ENCODE measurements around the gene IRF4. TPM values are rescaled to one million over a fixed set of nuclear protein-coding genes. Genes with fewer than 3 reads are reported as not detected.

IRF4 gene
- total RNA-seq, 1 experiment from 2014 or later: 0.37 TPM

GRCh38 chr6:431986-432385 is 40.4 kb downstream of the IRF4 start:
- H3K4me1 ChIP-seq (ENCODE audit: insufficient read depth, low read length, poor library complexity, severe bottlenecking): no peaks in the 10 kb centered on the region
- H3K9me3 ChIP-seq (ENCODE audit: low read depth, low read length, poor library complexity, severe bottlenecking): no peaks in the 10 kb centered on the region
- H3K27ac ChIP-seq (ENCODE audit: low read depth, low read length, poor library complexity, severe bottlenecking): no peak overlapping the region
- H3K27me3 ChIP-seq (replicated peaks; ENCODE audit: insufficient read depth, low read depth, low read length, poor library complexity): peaks cover 4% of the 10 kb centered on the region
- no peak for TF ChIP-seq CTCF (conservative IDR thresholded peaks at IDR 0.05; ENCODE audit: low read depth, low read length)
- no peak for TF ChIP-seq EZH2 (IDR thresholded peaks at IDR 0.05; ENCODE audit: borderline replicate concordance, low read depth, low read length, poor library complexity, severe bottlenecking)
- no peak overlapping the region for H3K4me3 ChIP-seq (ENCODE audit: low read depth, low read length, poor library complexity, severe bottlenecking)
- intact Hi-C loops (cut with micrococcal nuclease; ENCODE audit: unreplicated experiment): no loop called here
- POLR2A ChIA-PET (ENCODE audit: low non-redundant PET): no interaction called here
- H3K36me3 ChIP-seq (ENCODE audit: insufficient read depth, low read length, poor library complexity, severe bottlenecking): no peaks in the 10 kb centered on the region
- no TSS peak for BruUV-seq (replicated peaks)
- CTCF ChIA-PET: interaction anchor here (0.5 kb wide), 1 partner anchor 213 kb away, joined by 3 read pairs; no protein-coding TSS in a partner anchor
- peak; percentile 7 for DNase-seq (ENCODE audit: low spot score)

GRCh38 chr6:434051-434705 is 42.6 kb downstream of the IRF4 start:
- POLR2A ChIA-PET (ENCODE audit: low non-redundant PET): no interaction called here
- peaks cover 4% of the 10 kb centered on the region for H3K27me3 ChIP-seq (replicated peaks; ENCODE audit: insufficient read depth, low read depth, low read length, poor library complexity)
- no peak overlapping the region for H3K27ac ChIP-seq (ENCODE audit: low read depth, low read length, poor library complexity, severe bottlenecking)
- no TSS peak for BruUV-seq (replicated peaks)
- CTCF ChIA-PET: no interaction called here
- DNase-seq (ENCODE audit: low spot score): no peak
- no peaks in the 10 kb centered on the region for H3K36me3 ChIP-seq (ENCODE audit: insufficient read depth, low read length, poor library complexity, severe bottlenecking)
- H3K4me3 ChIP-seq (ENCODE audit: low read depth, low read length, poor library complexity, severe bottlenecking): no peak overlapping the region
- TF ChIP-seq EZH2 (IDR thresholded peaks at IDR 0.05; ENCODE audit: borderline replicate concordance, low read depth, low read length, poor library complexity, severe bottlenecking) (no peak), CTCF (conservative IDR thresholded peaks at IDR 0.05; ENCODE audit: low read depth, low read length) (no peak)
- no peaks in the 10 kb centered on the region for H3K9me3 ChIP-seq (ENCODE audit: low read depth, low read length, poor library complexity, severe bottlenecking)
- no peaks in the 10 kb centered on the region for H3K4me1 ChIP-seq (ENCODE audit: insufficient read depth, low read length, poor library complexity, severe bottlenecking)
- intact Hi-C loops (cut with micrococcal nuclease; ENCODE audit: unreplicated experiment): no loop called here

- POLR2A ChIA-PET (ENCODE audit: low non-redundant PET): interaction anchor here (0.6 kb wide), 1 partner anchor 128 kb away, joined by 6 read pairs; no protein-coding TSS in a partner anchor
- no TSS peak for BruUV-seq (replicated peaks)
Measured at GRCh38 chr6:435441-436307, 44.1 kb downstream of the IRF4 start.

More at GRCh38 chr6:435441-436307, 44.1 kb downstream of the IRF4 start:
- Histone ChIP-seq H3K27ac (ENCODE audit: low read depth, low read length, poor library complexity, severe bottlenecking) (no peak overlapping the region), H3K4me1 (ENCODE audit: insufficient read depth, low read length, poor library complexity, severe bottlenecking) (no peaks in the 10 kb centered on the region), H3K27me3 (replicated peaks; ENCODE audit: insufficient read depth, low read depth, low read length, poor library complexity) (peaks cover 4% of the 10 kb centered on the region), H3K36me3 (ENCODE audit: insufficient read depth, low read length, poor library complexity, severe bottlenecking) (no peaks in the 10 kb centered on the region), H3K4me3 (ENCODE audit: low read depth, low read length, poor library complexity, severe bottlenecking) (no peak overlapping the region), H3K9me3 (ENCODE audit: low read depth, low read length, poor library complexity, severe bottlenecking) (no peaks in the 10 kb centered on the region)
- no peak for TF ChIP-seq CTCF (conservative IDR thresholded peaks at IDR 0.05; ENCODE audit: low read depth, low read length)
- intact Hi-C loops (cut with micrococcal nuclease; ENCODE audit: unreplicated experiment): no loop called here
- DNase-seq (ENCODE audit: low spot score): no peak
- CTCF ChIA-PET: no interaction called here

Data from A673 (cell line).